SK-N-SH treated with all-trans-retinoic acid at 6 μM for 48 hours (cell line): ENCODE results near the gene NEK3.
"Not testable (repeated sequence)": the region's sequence is repeated elsewhere in the genome, so short reads cannot be mapped to it uniquely, and the experiment has no call there.

ENCODE experiments used
- CREB5 ChIP-seq: fragments of 250-450 bp; sonication (Bioruptor Pico); IDR thresholded peaks from 2 replicates; pipeline ENCODE4 v1.5.1; 2020; ENCODE audit warnings: low read depth, mild to moderate bottlenecking, moderate library complexity
- PATZ1 ChIP-seq: fragments of 250-450 bp; sonication (Bioruptor Pico); IDR thresholded peaks from 2 replicates; pipeline ENCODE4 v1.8.0; 2020; ENCODE audit warnings: mild to moderate bottlenecking, moderate library complexity, borderline replicate concordance

GRCh38 chr13:52202506-52202905 is 43.1 kb upstream of the NEK3 start:
- TF ChIP-seq PATZ1, CREB5 (CRISPR knock-in tag): not testable (repeated sequence)
